Endothelial cell of umbilical vein (primary cell): ENCODE measurements around the gene VWA7. TPM values are rescaled to one million over a fixed set of nuclear protein-coding genes. Genes with fewer than 3 reads are reported as not detected.

Experiments used
- BruUV-seq: library from RNA; stranded (reverse); fragments of 400-500 nt; replicated peaks from 2 replicates; lab custom pipeline; 2021; lab: Mats Ljungman, UMichigan
- CTCF ChIA-PET: fragments of 300-600, 350-600 bp; sonication (Branson Sonifier 250); formaldehyde crosslinking; loops from one replicate; lab custom pipeline; 2021; ENCODE audit warnings: antibody characterized with exemption, inconsistent platforms; lab: Charles Lee
- POLR2A ChIA-PET: fragments of 300-600, 350-600 bp; sonication (Branson Sonifier 250); formaldehyde crosslinking; loops from one replicate; lab custom pipeline; 2021; ENCODE audit warnings: antibody characterized with exemption, inconsistent platforms; lab: Charles Lee
- DNase-seq: peaks from one replicate; pipeline ENCODE4 v3.0.0-alpha.2; 2011; ENCODE audit warnings: low read depth, low spot score
- FAIRE-seq: peaks from 2 replicates; lab custom pipeline; 2011; peaks lifted over from hg19 to GRCh38; lab: Jason Lieb, UNC
- H2AFZ ChIP-seq: 2 replicates; pipeline ENCODE4 v1.6.0; 2012; ENCODE audit warnings: low read depth, low read length, control low read depth, inconsistent platforms
- H3K27ac ChIP-seq: 2 replicates; pipeline ENCODE4 v1.5.1; 2011; ENCODE audit warnings: low read depth, mild to moderate bottlenecking, control low read depth, low read length, moderate library complexity; ENCODE audit not compliant: insufficient read depth
- H3K27me3 ChIP-seq, 2 experiments: 2 replicates each; pipeline versions ENCODE4 v1.6.0 to v1.6.1; 2011; ENCODE audit warnings: low read length in 2 of 2, mixed read lengths in 1 of 2; ENCODE audit not compliant: control insufficient read depth in 2 of 2, insufficient read depth in 2 of 2
- H3K36me3 ChIP-seq, 2 experiments: 2 replicates in 1 of 2; 3 replicates in 1 of 2; pipeline ENCODE4 v1.5.1; 2011; ENCODE audit warnings: low read length in 2 of 2, mild to moderate bottlenecking in 1 of 2, moderate library complexity in 1 of 2; ENCODE audit not compliant: control insufficient read depth in 2 of 2, insufficient read depth in 2 of 2; ENCODE audit errors: extremely low read depth in 1 of 2
- H3K4me1 ChIP-seq: 3 replicates; pipeline ENCODE4 v1.5.1; 2011; ENCODE audit warnings: mild to moderate bottlenecking, low read length; ENCODE audit not compliant: control insufficient read depth, insufficient read depth; ENCODE audit errors: extremely low read depth
- H3K4me2 ChIP-seq: 2 replicates; pipeline ENCODE4 v1.6.1; 2011; ENCODE audit warnings: low read length, control low read depth, mixed read lengths; ENCODE audit not compliant: insufficient read depth
- H3K4me3 ChIP-seq, 3 experiments: fragments of 200-600 bp in 1 of 3; sonication (generic), shearing (Covaris generic) in 1 of 3; replicated peaks in 1 of 3; 2 replicates each; pipeline ENCODE4 v1.5.1; 2011 to 2016; ENCODE audit warnings: control low read depth in 3 of 3, low read length in 3 of 3, mild to moderate bottlenecking in 2 of 3, inconsistent platforms in 1 of 3, low read depth in 1 of 3, moderate library complexity in 1 of 3; ENCODE audit not compliant: insufficient read depth in 1 of 3
- H3K79me2 ChIP-seq: 2 replicates; pipeline ENCODE4 v1.6.0; 2012; ENCODE audit warnings: low read length, inconsistent platforms; ENCODE audit not compliant: control insufficient read depth, insufficient read depth
- H3K9ac ChIP-seq: replicated peaks from 2 replicates; pipeline ENCODE3; 2011; ENCODE audit warnings: low read length, control low read depth; ENCODE audit not compliant: insufficient read depth; ENCODE audit errors: extremely low read depth
- H3K9me1 ChIP-seq: replicated peaks from 3 replicates; pipeline ENCODE4 v1.6.0; 2011; ENCODE audit warnings: mild to moderate bottlenecking, low read length; ENCODE audit not compliant: control insufficient read depth, insufficient read depth; ENCODE audit errors: extremely low read depth
- H3K9me3 ChIP-seq: replicated peaks from 2 replicates; pipeline ENCODE4 v1.5.1; 2012; ENCODE audit warnings: low read length, inconsistent platforms; ENCODE audit not compliant: control insufficient read depth, insufficient read depth
- H4K20me1 ChIP-seq: replicated peaks from 2 replicates; pipeline ENCODE3; 2011; ENCODE audit warnings: mild to moderate bottlenecking, low read length; ENCODE audit not compliant: control insufficient read depth, insufficient read depth; ENCODE audit errors: extremely low read depth
- CTCF ChIP-seq, 2 donors: IDR thresholded peaks; 1 replicate in 1 of 2; 2 replicates in 1 of 2; pipeline ENCODE4 v1.5.1; 2011; ENCODE audit warnings: low read length in 2 of 2, mild to moderate bottlenecking in 2 of 2, moderate library complexity in 2 of 2, control low read depth in 1 of 2, inconsistent platforms in 1 of 2, low read depth in 1 of 2; ENCODE audit not compliant: insufficient read depth in 1 of 2; ENCODE audit errors: extremely low read depth in 1 of 2
- EZH2 ChIP-seq: IDR thresholded peaks from 2 replicates; pipeline ENCODE4 v1.6.1; 2012; ENCODE audit warnings: borderline replicate concordance, low read depth, mild to moderate bottlenecking, moderate library complexity, low read length, inconsistent platforms; ENCODE audit not compliant: severe bottlenecking
- FOS ChIP-seq: IDR thresholded peaks from 2 replicates; pipeline ENCODE4 v1.6.1; 2011; ENCODE audit warnings: mild to moderate bottlenecking, low read length, moderate library complexity, borderline replicate concordance; ENCODE audit not compliant: insufficient read depth
- GATA2 ChIP-seq: IDR thresholded peaks from 2 replicates; pipeline ENCODE4 v1.7.0; 2011; ENCODE audit warnings: low read depth, mild to moderate bottlenecking, moderate library complexity, mixed read lengths, low read length; ENCODE audit not compliant: insufficient read length, insufficient read depth
- MAX ChIP-seq: IDR thresholded peaks from 2 replicates; pipeline ENCODE4 v1.6.1; 2011; ENCODE audit not compliant: insufficient read depth, insufficient read length
- MYC ChIP-seq: IDR thresholded peaks from one replicate; pipeline ENCODE4 v1.6.1; 2011; ENCODE audit warnings: mild to moderate bottlenecking, low read depth, low read length
- POLR2A ChIP-seq: IDR thresholded peaks from 2 replicates; pipeline ENCODE4 v1.6.1; 2012; ENCODE audit warnings: low read depth, mild to moderate bottlenecking, control low read depth, low read length
- POLR2AphosphoS5 ChIP-seq: IDR thresholded peaks from 2 replicates; pipeline ENCODE4 v1.6.1; 2012; ENCODE audit warnings: low read depth, mild to moderate bottlenecking, control low read depth, low read length, moderate library complexity; ENCODE audit not compliant: insufficient read depth
- dilution Hi-C: fragments of 300-500 bp; cut with MboI; formaldehyde crosslinking; loops from one replicate; pipeline ENCODE4 v1.15.0; 2019; ENCODE audit warnings: low sequenced_read_pairs; ENCODE audit not compliant: extremely low pct_ligation_motif_present
- intact Hi-C: fragments of 100-400 bp; cut with micrococcal nuclease; formaldehyde crosslinking; loops from one replicate; pipeline ENCODE4 v1.10.0; 2022
- polyA plus RNA-seq, 4 experiments: library from polyadenylated mRNA; depleted of rRNA in 3 of 4; stranded (reverse) in 3 of 4; unstranded in 1 of 4; fragments of >200 nt; gene quantifications; 2 replicates each; pipeline versions ENCODE4 v1.2.1 to v1.2.3, GENCODE V29; 2011 to 2012; ENCODE audit warnings: missing spikeins in 1 of 4
- total RNA-seq: library from RNA; stranded (reverse); gene quantifications from 2 replicates; pipeline ENCODE4 v1.2.3, GENCODE V29; 2021

Gene VWA7
- total and polyA plus RNA-seq, 2 donors (not counting 3 experiments of a cell fraction or from before 2014, with no cell fraction given): 0.11 to 0.51 TPM

- H3K4me3 ChIP-seq: no peak overlapping the region
- H3K9me3 ChIP-seq: no peaks in the 10 kb centered on the region
- no peaks in the 10 kb centered on the region for H3K79me2 ChIP-seq
- no peak for DNase-seq
- TF ChIP-seq MYC (no peak), POLR2AphosphoS5 (no peak), POLR2A (no peak), EZH2 (no peak), FOS (no peak), MAX (no peak), CTCF (IDR thresholded peaks at IDR 0.05; ENCODE audit: extremely low read depth in 1 of 2, insufficient read depth in 1 of 2, low read depth in 1 of 2, low read length in 2 of 2) (no peak), GATA2 (no peak)
- H3K27ac ChIP-seq: no peak overlapping the region
- H3K4me1 ChIP-seq: no peaks in the 10 kb centered on the region
- ChIA-PET POLR2A (no interaction called here), CTCF (interaction anchor here (1.3 to 3.9 kb wide), 2 partner anchors 9 to 20 kb away, joined by 4 to 18 read pairs; no protein-coding TSS in a partner anchor)
- H4K20me1 ChIP-seq: no peaks in the 10 kb centered on the region
- BruUV-seq: no TSS peak
- no peak overlapping the region for H3K4me2 ChIP-seq
- H3K9ac ChIP-seq: no peak overlapping the region
- intact Hi-C loops: no loop called here
- H3K9me1 ChIP-seq: no peaks in the 10 kb centered on the region
- no peak for FAIRE-seq
- no peaks in the 10 kb centered on the region for H3K27me3 ChIP-seq
- no peaks in the 10 kb centered on the region for H3K36me3 ChIP-seq
- no peak overlapping the region for H2AFZ ChIP-seq
- dilution Hi-C loops: no loop called here
Measured at GRCh38 chr6:31749301-31750036, 27.7 kb downstream of the VWA7 start.
